K562 (cell line): ENCODE data around the gene SORCS2. TPM values are rescaled to one million over a fixed set of nuclear protein-coding genes. Genes with fewer than 3 reads are reported as not detected.

Experiments used
- ATAC-seq: fragments of 200-7000 bp; cut with Tn5 transposase; 3 replicates; pipeline ENCODE4 v1.9.1; 2020; ENCODE audit warnings: moderate library complexity
- BruUV-seq: library from RNA; stranded (reverse); fragments of 400-500 nt; replicated peaks from 2 replicates; lab custom pipeline; 2021; lab: Mats Ljungman, UMichigan
- CTCF ChIA-PET: fragments of 300-600 bp; formaldehyde crosslinking; extraction: SDS; loops from one replicate; lab custom pipeline; 2021; ENCODE audit warnings: low intra/inter-chr PET ratio; lab: Yijun Ruan, JAX
- POLR2A ChIA-PET: fragments of 300-600, 350-650 bp; sonication (Branson Sonifier 250); formaldehyde crosslinking; extraction: SDS; loops from one replicate; lab custom pipeline; 2021; ENCODE audit warnings: antibody characterized with exemption, inconsistent platforms; lab: Yijun Ruan, JAX
- DNase-seq, 4 experiments: peaks; one replicate each; pipeline versions ENCODE4 v3.0.0 to v3.0.0-alpha.2; 2011 to 2018; ENCODE audit warnings: low spot score in 3 of 4, mixed read lengths in 3 of 4; ENCODE audit errors: extremely low read depth in 1 of 4
- FAIRE-seq: peaks from 2 replicates; lab custom pipeline; 2011; peaks lifted over from hg19 to GRCh38; lab: Jason Lieb, UNC
- H2AFZ ChIP-seq: 2 replicates; pipeline ENCODE4 v1.6.0; 2011; ENCODE audit warnings: low read depth, low read length, control low read depth, inconsistent platforms
- H3K27ac ChIP-seq: fragments of 200-600 bp; 3 replicates; pipeline ENCODE4 v1.8.0; 2011; ENCODE audit warnings: low read depth, mild to moderate bottlenecking, control low read depth, inconsistent platforms, low read length, moderate library complexity, mixed read lengths; ENCODE audit errors: extremely low read depth
- H3K27me3 ChIP-seq, 2 experiments: fragments of 300-600 bp in 1 of 2; 2 replicates in 1 of 2; 3 replicates in 1 of 2; pipeline versions ENCODE4 v1.6.0 to v1.8.0; 2011; ENCODE audit warnings: inconsistent platforms in 2 of 2, low read length in 2 of 2, mild to moderate bottlenecking in 1 of 2, mixed read lengths in 1 of 2, moderate library complexity in 1 of 2; ENCODE audit not compliant: control insufficient read depth in 2 of 2, insufficient read depth in 2 of 2
- H3K36me3 ChIP-seq: fragments of 300-600 bp; 3 replicates; pipeline ENCODE4 v1.8.0; 2011; ENCODE audit warnings: mild to moderate bottlenecking, low read length, inconsistent platforms; ENCODE audit not compliant: control insufficient read depth, insufficient read depth
- H3K4me1 ChIP-seq, 2 experiments: fragments of 200-600 bp in 1 of 2; replicated peaks in 1 of 2; 2 replicates in 1 of 2; 3 replicates in 1 of 2; pipeline versions ENCODE4 v1.5.1 to v1.8.0; 2011; ENCODE audit warnings: inconsistent platforms in 2 of 2, low read length in 2 of 2, mild to moderate bottlenecking in 1 of 2, mixed read lengths in 1 of 2, moderate library complexity in 1 of 2; ENCODE audit not compliant: control insufficient read depth in 2 of 2, insufficient read depth in 2 of 2
- H3K4me2 ChIP-seq: 2 replicates; pipeline ENCODE4 v1.6.1; 2011; ENCODE audit warnings: low read length, control low read depth, inconsistent platforms, mixed read lengths; ENCODE audit not compliant: insufficient read depth
- H3K4me3 ChIP-seq: fragments of 200-600 bp; sonication (generic), shearing (Covaris generic); 2 replicates; pipeline ENCODE4 v1.5.1; 2016; ENCODE audit warnings: control low read depth, inconsistent platforms
- H3K79me2 ChIP-seq: fragments of 200-600 bp; 3 replicates; pipeline ENCODE4 v1.8.0; 2011; ENCODE audit warnings: low read length, inconsistent platforms; ENCODE audit not compliant: control insufficient read depth, insufficient read depth
- H3K9ac ChIP-seq, 2 experiments: 2 replicates each; pipeline versions ENCODE4 v1.6.0 to v1.6.1; 2011; ENCODE audit warnings: low read depth in 2 of 2, low read length in 2 of 2, control low read depth in 1 of 2, inconsistent platforms in 1 of 2, mild to moderate bottlenecking in 1 of 2, mixed read lengths in 1 of 2; ENCODE audit not compliant: insufficient read depth in 1 of 2
- H3K9me1 ChIP-seq: one replicate; pipeline ENCODE4 v1.6.0; 2011; ENCODE audit warnings: inconsistent platforms, mild to moderate bottlenecking, low read length, moderate library complexity; ENCODE audit not compliant: control insufficient read depth, insufficient read depth
- H3K9me3 ChIP-seq: replicated peaks from 2 replicates; pipeline ENCODE4 v1.5.1; 2011; ENCODE audit warnings: low read depth, low read length, inconsistent platforms; ENCODE audit not compliant: control insufficient read depth, insufficient read depth
- H4K20me1 ChIP-seq: replicated peaks from 2 replicates; pipeline ENCODE4 v1.6.1; 2011; ENCODE audit warnings: low read length, inconsistent platforms, mixed read lengths; ENCODE audit not compliant: control insufficient read depth, insufficient read depth
- ATF6 ChIP-seq: sonication (generic); formaldehyde crosslinking; IDR thresholded peaks from 2 replicates; pipeline ENCODE4 v1.4.0; 2020; ENCODE audit warnings: mild to moderate bottlenecking, missing genetic modification reagents
- CBX3 ChIP-seq, 2 experiments: IDR thresholded peaks; 1 replicate in 1 of 2; 2 replicates in 1 of 2; pipeline ENCODE4 v1.6.1; 2012; ENCODE audit warnings: inconsistent platforms in 2 of 2, low read length in 2 of 2, borderline replicate concordance in 1 of 2, control low read depth in 1 of 2
- CUX1 ChIP-seq: fragments of 200-800 bp; sonication (Bioruptor generic); IDR thresholded peaks from 2 replicates; pipeline ENCODE4 v1.6.1; 2016; ENCODE audit warnings: missing genetic modification characterization, missing compliant biosample characterization
- E2F1 ChIP-seq: sonication (generic); formaldehyde crosslinking; IDR thresholded peaks from 2 replicates; pipeline ENCODE4 v1.8.1; 2023; ENCODE audit warnings: mild to moderate bottlenecking, missing genetic modification reagents, moderate library complexity
- HINFP ChIP-seq: fragments of 450-650 bp; conservative IDR thresholded peaks from 2 replicates; pipeline ENCODE4 v1.6.1; 2016; ENCODE audit warnings: missing genetic modification characterization, low read depth, mild to moderate bottlenecking, control low read depth, missing compliant biosample characterization
- JUN ChIP-seq, 2 experiments: sonication (generic) in 1 of 2; formaldehyde crosslinking in 1 of 2; IDR thresholded peaks; 2 replicates each; pipeline versions ENCODE4 v1.6.1 to v1.8.0; 2012 to 2022; ENCODE audit warnings: borderline replicate concordance in 2 of 2, mild to moderate bottlenecking in 2 of 2, improper control_type of control experiment in 1 of 2, low read depth in 1 of 2, low read length in 1 of 2, missing genetic modification reagents in 1 of 2
- RFX1 ChIP-seq: fragments of 450-650 bp; IDR thresholded peaks from 2 replicates; pipeline ENCODE4 v1.6.1; 2016; ENCODE audit warnings: mild to moderate bottlenecking, moderate library complexity
- ZZZ3 ChIP-seq: fragments of 450-650 bp; IDR thresholded peaks from 2 replicates; pipeline ENCODE4 v1.6.1; 2016; ENCODE audit warnings: antibody characterized with exemption, mild to moderate bottlenecking, moderate library complexity
- WGBS: fragments of 100-300 bp; shearing (Covaris generic); methylation state at CpG from one replicate; pipeline ENCODE4 v1.1.6; 2016; ENCODE audit warnings: low coverage, mixed read lengths; ENCODE audit not compliant: insufficient coverage; ENCODE audit errors: missing lambda C conversion rate; 5-methylcytosine and 5-hydroxymethylcytosine counted together
- in situ Hi-C: fragments of 300-500 bp; cut with MboI; formaldehyde crosslinking; loops from 4 replicates; pipeline ENCODE4 v1.15.0; 2018; ENCODE audit warnings: inconsistent platforms, mixed read lengths
- intact Hi-C: fragments of 100-400 bp; cut with micrococcal nuclease; formaldehyde crosslinking; loops from 2 replicates; pipeline ENCODE4 v1.14.2; 2022
- polyA plus RNA-seq, 8 experiments: library from polyadenylated mRNA; depleted of rRNA in 4 of 8; stranded (reverse) in 5 of 8; unstranded in 3 of 8; fragments of >200 nt; fragmentation: Nextera tagmentation in 2 of 8; fragmentation: Illumina TruSeq in 1 of 8; extraction: Ambion mirVana in 2 of 8; extraction: Trizol in 1 of 8; gene quantifications; 2 replicates each; pipeline versions ENCODE4 v1.2.1 to v1.2.3, GENCODE V29; 2011 to 2014; ENCODE audit warnings: inconsistent platforms in 1 of 8, missing spikeins in 1 of 8
- total RNA-seq, 7 experiments: library from RNA; depleted of rRNA in 6 of 7; stranded (reverse); fragments of >200 nt in 6 of 7; fragmentation: Illumina TruSeq in 2 of 7; extraction: Trizol in 2 of 7; gene quantifications; 2 replicates each; pipeline versions ENCODE4 v1.2.1 to v1.2.3, GENCODE V29; 2011 to 2021; ENCODE audit warnings: low replicate concordance in 1 of 7

The SORCS2 gene
- total and polyA plus RNA-seq, 9 of the 15 experiments (the other 6 are each of a cell fraction or from before 2014, with no cell fraction given), result not detected

- TF ChIP-seq CUX1 (CRISPR knock-in tag), result no peak
Measured at GRCh38 chr4:7151668-7152227, 40.6 kb upstream of the SORCS2 start (continued).

GRCh38 chr4:7153711-7154110, 38.6 kb upstream of the SORCS2 start:
- Histone ChIP-seq H2AFZ (no peak overlapping the region), H3K4me2 (no peak overlapping the region), H3K27ac (no peak overlapping the region), H3K4me3 (no peak overlapping the region), H4K20me1 (peaks cover 4% of the 10 kb centered on the region; the same call in 1 of the 2 replicates), H3K4me1 (peaks cover 11 to 15% of the 10 kb centered on the region in 2 experiments; a peak in 3 of 5 replicates), H3K27me3 (peaks cover 40 to 81% of the 10 kb centered on the region in 2 experiments), H3K9ac (no peak overlapping the region), H3K9me3 (no peaks in the 10 kb centered on the region), H3K36me3 (no peaks in the 10 kb centered on the region), H3K9me1 (no peaks in the 10 kb centered on the region), H3K79me2 (no peaks in the 10 kb centered on the region)
- WGBS, result 16% methylated on average over 7 of the region's 7 CpGs
- no TSS peak for BruUV-seq
- in situ Hi-C loops, result no loop called here
- ATAC-seq (no peak), DNase-seq (no peak), FAIRE-seq (no peak)
- TF ChIP-seq ATF6 (CRISPR knock-in tag), result no peak
- TF ChIP-seq E2F1 (CRISPR knock-in tag), result no peak
- no peak for TF ChIP-seq ZZZ3
- no peak for TF ChIP-seq RFX1
- TF ChIP-seq HINFP, result no peak
- no peak for TF ChIP-seq CBX3 (IDR thresholded peaks at IDR 0.05; ENCODE audit: borderline replicate concordance in 1 of 2, low read length in 2 of 2)
- TF ChIP-seq JUN (IDR thresholded peaks at IDR 0.05; ENCODE audit: borderline replicate concordance, low read depth, low read length), result no peak
- no peak for TF ChIP-seq JUN (CRISPR knock-in tag; IDR thresholded peaks at IDR 0.05; ENCODE audit: borderline replicate concordance)
- intact Hi-C loops, result no loop called here
- POLR2A ChIA-PET, result interaction anchor here (0.6 kb wide), 1 partner anchor 258 kb away, joined by 4 read pairs; no protein-coding TSS in a partner anchor
- CTCF ChIA-PET, result no interaction called here
